Esophagus muscularis mucosa (tissue), 4 donors: ENCODE measurements around the gene FBXW11. TPM values are rescaled to one million over a fixed set of nuclear protein-coding genes. Genes with fewer than 3 reads are reported as not detected.

ENCODE experiments used
- DNase-seq: peaks from one replicate; pipeline ENCODE4 v3.0.0-alpha.2; 2017; ENCODE audit errors: extremely low spot score
- H3K27ac ChIP-seq, 4 donors: fragments of 200-600 bp; sonication (generic); replicated peaks in 1 of 4; 1 replicate in 3 of 4; 2 replicates in 1 of 4; pipeline ENCODE4 v1.5.1; 2016 to 2019; ENCODE audit warnings: mild to moderate bottlenecking in 1 of 4
- H3K27me3 ChIP-seq, 4 donors: fragments of 200-600 bp; sonication (generic); one replicate each; pipeline versions ENCODE4 v1.5.1 to v1.6.0; 2016 to 2019
- H3K36me3 ChIP-seq, 4 donors: fragments of 200-600 bp; sonication (generic); one replicate each; pipeline ENCODE4 v1.5.1; 2016 to 2019
- H3K4me1 ChIP-seq, 4 donors: fragments of 200-600 bp; sonication (generic); one replicate each; pipeline ENCODE4 v1.5.1; 2016 to 2019
- H3K4me3 ChIP-seq, 4 donors: fragments of 200-600 bp; sonication (generic); 1 replicate in 2 of 4; 2 replicates in 2 of 4; pipeline ENCODE4 v1.5.1; 2016 to 2019; ENCODE audit warnings: mild to moderate bottlenecking in 4 of 4, moderate library complexity in 1 of 4
- H3K9me3 ChIP-seq, 4 donors: fragments of 200-600 bp; sonication (generic); 1 replicate in 3 of 4; 2 replicates in 1 of 4; pipeline ENCODE4 v1.5.1; 2016 to 2019
- EP300 ChIP-seq: sonication (generic); formaldehyde crosslinking; IDR thresholded peaks from one replicate; pipeline ENCODE4 v1.6.1; 2017; ENCODE audit warnings: antibody characterized with exemption
- POLR2A ChIP-seq: fragments of 450-650 bp; IDR thresholded peaks from one replicate; pipeline ENCODE4 v1.6.1; 2017; ENCODE audit warnings: antibody characterized with exemption, moderate library complexity, mild to moderate bottlenecking, low read depth
- POLR2AphosphoS5 ChIP-seq, 2 donors: sonication (generic); formaldehyde crosslinking; IDR thresholded peaks; one replicate each; pipeline ENCODE4 v1.6.1; 2017; ENCODE audit warnings: antibody characterized with exemption in 2 of 2
- WGBS: methylation state at CpG from one replicate; pipeline ENCODE4 v1.1.5; 2018; 5-methylcytosine and 5-hydroxymethylcytosine counted together
- intact Hi-C: fragments of 100-400 bp; cut with DNase I; formaldehyde crosslinking; loops from one replicate; pipeline ENCODE4 v1.15.1; 2023
- total RNA-seq, 4 donors: library from RNA; depleted of rRNA; stranded (reverse); fragments of >200 nt; gene quantifications; one replicate each; pipeline versions ENCODE4 v1.1.0 to v1.2.1, GENCODE V29; 2016
- TF ChIP-seq, protein P1 (sequence below), 3 experiments: fragments of 200-600 bp in 2 of 3; fragments of 450-650 bp in 1 of 3; sonication (generic) in 2 of 3; IDR thresholded peaks; one replicate each; pipeline ENCODE4 v1.5.1; 2017 to 2019; ENCODE audit warnings: antibody characterized with exemption in 3 of 3, mild to moderate bottlenecking in 2 of 3, moderate library complexity in 1 of 3

FBXW11 gene
- total RNA-seq, 4 donors from 2014 or later = 60.8 to 75.6 (median 66.3) TPM

DNA sequence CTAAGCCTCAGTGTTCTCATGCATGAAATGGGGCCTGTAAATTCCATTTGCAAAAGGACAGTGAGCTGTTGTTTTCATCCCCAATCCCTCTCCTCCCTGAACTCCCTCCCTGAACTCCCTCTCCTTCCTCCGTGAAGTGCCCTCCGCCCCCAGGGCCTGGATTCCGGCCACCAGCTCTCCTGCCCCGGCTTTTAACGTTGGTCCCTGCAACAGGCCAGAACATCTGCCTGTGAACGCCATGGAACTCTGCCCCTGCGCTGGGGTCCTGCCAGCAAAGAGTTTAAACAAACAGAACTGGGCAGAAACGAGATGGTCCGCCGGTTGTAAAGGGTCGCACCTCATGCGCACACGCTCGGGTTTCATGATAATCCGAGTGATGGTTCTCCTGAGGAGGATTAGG, 158.4 kb downstream of the FBXW11 start:
- WGBS = 85% methylated on average over 15 of the region's 15 CpGs
- DNase-seq = no peak
- peaks cover 0 to 3% (median 0%) of the 10 kb centered on the region in 4 donors for H3K4me1 ChIP-seq
- no peak overlapping the region for H3K27ac ChIP-seq
- intact Hi-C loops = loop anchor here (5.0 kb wide), 1 partner anchor 216 kb away; no protein-coding TSS in a partner anchor
- no peaks in the 10 kb centered on the region for H3K27me3 ChIP-seq
- TF ChIP-seq, protein P1, sequence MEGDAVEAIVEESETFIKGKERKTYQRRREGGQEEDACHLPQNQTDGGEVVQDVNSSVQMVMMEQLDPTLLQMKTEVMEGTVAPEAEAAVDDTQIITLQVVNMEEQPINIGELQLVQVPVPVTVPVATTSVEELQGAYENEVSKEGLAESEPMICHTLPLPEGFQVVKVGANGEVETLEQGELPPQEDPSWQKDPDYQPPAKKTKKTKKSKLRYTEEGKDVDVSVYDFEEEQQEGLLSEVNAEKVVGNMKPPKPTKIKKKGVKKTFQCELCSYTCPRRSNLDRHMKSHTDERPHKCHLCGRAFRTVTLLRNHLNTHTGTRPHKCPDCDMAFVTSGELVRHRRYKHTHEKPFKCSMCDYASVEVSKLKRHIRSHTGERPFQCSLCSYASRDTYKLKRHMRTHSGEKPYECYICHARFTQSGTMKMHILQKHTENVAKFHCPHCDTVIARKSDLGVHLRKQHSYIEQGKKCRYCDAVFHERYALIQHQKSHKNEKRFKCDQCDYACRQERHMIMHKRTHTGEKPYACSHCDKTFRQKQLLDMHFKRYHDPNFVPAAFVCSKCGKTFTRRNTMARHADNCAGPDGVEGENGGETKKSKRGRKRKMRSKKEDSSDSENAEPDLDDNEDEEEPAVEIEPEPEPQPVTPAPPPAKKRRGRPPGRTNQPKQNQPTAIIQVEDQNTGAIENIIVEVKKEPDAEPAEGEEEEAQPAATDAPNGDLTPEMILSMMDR (IDR thresholded peaks at IDR 0.05) = no peak
- TF ChIP-seq POLR2AphosphoS5 (IDR thresholded peaks at IDR 0.05) (no peak), POLR2A (no peak), EP300 (no peak)
- no peaks in the 10 kb centered on the region for H3K9me3 ChIP-seq
- H3K4me3 ChIP-seq = no peak overlapping the region
- peaks cover 0 to 4% (median 0%) of the 10 kb centered on the region in 4 donors for H3K36me3 ChIP-seq

DNA sequence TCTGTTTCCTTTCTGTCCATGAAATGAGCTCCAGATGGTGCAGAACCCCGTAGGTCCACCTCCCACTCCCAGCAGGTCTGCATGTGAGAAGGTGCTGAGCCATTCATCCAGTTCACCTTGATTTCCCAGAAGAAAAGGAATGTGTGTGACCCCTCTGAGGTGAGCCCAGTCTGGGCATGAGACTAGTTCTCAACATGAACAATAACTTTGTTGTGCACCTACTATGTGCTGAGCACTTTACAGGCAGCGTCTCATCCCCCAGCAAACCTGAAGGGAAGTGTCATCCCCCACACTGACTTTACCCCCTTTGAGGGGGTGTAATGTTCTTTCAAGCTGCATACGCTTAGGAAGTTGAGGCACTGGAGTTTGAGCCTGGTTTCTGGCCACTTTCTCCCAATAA, 159.4 kb downstream of the FBXW11 start:
- intact Hi-C loops = loop anchor here (5.0 kb wide), 1 partner anchor 215 kb away; no protein-coding TSS in a partner anchor
- Histone ChIP-seq H3K27ac (no peak overlapping the region), H3K36me3 (no peaks in the 10 kb centered on the region), H3K27me3 (no peaks in the 10 kb centered on the region), H3K4me1 (peaks cover 0 to 6% (median 0%) of the 10 kb centered on the region in 4 donors), H3K4me3 (no peak overlapping the region), H3K9me3 (no peaks in the 10 kb centered on the region)
- DNase-seq = no peak
- no peak for TF ChIP-seq POLR2A
- no peak for TF ChIP-seq POLR2AphosphoS5 (IDR thresholded peaks at IDR 0.05)
- no peak for TF ChIP-seq EP300
- TF ChIP-seq, protein P1 (IDR thresholded peaks at IDR 0.05) = no peak
- 100% methylated on average over 3 of the region's 3 CpGs for WGBS

DNA sequence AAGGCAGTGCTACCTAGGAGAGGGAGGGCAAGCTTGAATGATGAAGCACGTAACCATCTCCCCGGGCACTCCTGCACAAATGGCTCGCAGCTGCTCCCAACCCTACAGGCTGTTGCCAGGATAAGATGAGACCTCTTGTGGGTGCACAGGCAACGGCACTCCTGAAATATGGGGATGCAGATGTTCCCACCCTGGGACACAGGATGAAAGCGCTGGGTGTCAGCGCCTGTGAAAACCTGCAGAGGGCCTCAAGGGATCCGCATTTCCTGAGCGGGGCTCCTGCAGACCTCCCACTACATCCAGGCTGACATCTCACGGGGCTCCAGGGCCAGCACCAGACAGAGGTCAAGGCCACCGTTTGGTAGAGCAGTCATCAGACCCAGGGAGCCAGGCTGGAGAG, 160.1 kb downstream of the FBXW11 start:
- intact Hi-C loops = loop anchor here (5.0 kb wide), 1 partner anchor 214 kb away; no protein-coding TSS in a partner anchor
- peaks cover 0 to 6% (median 0%) of the 10 kb centered on the region in 4 donors for H3K4me1 ChIP-seq
- no peak overlapping the region for H3K4me3 ChIP-seq
- H3K27me3 ChIP-seq = no peaks in the 10 kb centered on the region
- 90% methylated on average over 5 of the region's 10 CpGs for WGBS
- no peak for DNase-seq
- H3K9me3 ChIP-seq = no peaks in the 10 kb centered on the region
- H3K36me3 ChIP-seq = no peaks in the 10 kb centered on the region
- H3K27ac ChIP-seq = no peak overlapping the region
- no peak for TF ChIP-seq POLR2AphosphoS5 (IDR thresholded peaks at IDR 0.05)
- no peak for TF ChIP-seq EP300
- no peak for TF ChIP-seq POLR2A
- TF ChIP-seq, protein P1 (IDR thresholded peaks at IDR 0.05) = no peak

DNA sequence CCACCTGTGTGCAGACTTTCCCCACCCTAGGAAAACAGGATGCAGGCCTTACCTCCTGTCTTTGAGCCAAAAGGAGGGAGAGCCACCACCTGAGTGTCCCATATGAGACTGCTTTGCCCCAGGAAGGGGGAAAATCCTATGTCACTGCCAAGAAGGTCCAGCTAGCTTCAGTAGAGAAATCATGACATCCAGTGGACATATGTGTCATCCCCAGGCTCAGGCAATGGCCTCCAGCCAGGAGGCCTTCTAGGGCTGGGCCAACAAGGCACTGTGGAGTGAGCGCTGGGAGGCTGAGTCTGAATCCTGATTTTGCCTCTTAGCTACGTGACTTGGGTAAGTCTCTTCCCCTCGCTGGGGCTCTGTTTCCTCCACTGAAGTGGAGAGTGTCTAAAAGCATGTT, 160.6 kb downstream of the FBXW11 start:
- no peak for DNase-seq
- 53% methylated on average over 2 of the region's 3 CpGs for WGBS
- intact Hi-C loops = loop anchor here (5.0 kb wide), 1 partner anchor 214 kb away; no protein-coding TSS in a partner anchor

More for the DNA sequence above, 160.6 kb downstream of the FBXW11 start:
- Histone ChIP-seq H3K4me3 (no peak overlapping the region), H3K9me3 (no peaks in the 10 kb centered on the region), H3K36me3 (no peaks in the 10 kb centered on the region), H3K27me3 (no peaks in the 10 kb centered on the region), H3K4me1 (peaks cover 0 to 6% (median 0%) of the 10 kb centered on the region in 4 donors), H3K27ac (no peak overlapping the region)
- TF ChIP-seq, protein P1 (IDR thresholded peaks at IDR 0.05) = peak in 1 of 3 experiments; percentile 12
- TF ChIP-seq EP300 = no peak
